Immature natural killer cell (primary cell): ENCODE results near the gene SNAP29. TPM values are rescaled to one million over a fixed set of nuclear protein-coding genes. Genes with fewer than 3 reads are reported as not detected.
"Not testable (repeated sequence)": the region's sequence is repeated elsewhere in the genome, so short reads cannot be mapped to it uniquely, and the experiment has no call there.

ENCODE experiments used
- DNase-seq, 3 donors: peaks; one replicate each; pipeline ENCODE4 v3.0.0; 2022; ENCODE audit warnings: mixed read lengths in 1 of 3
- H3K27ac Mint-ChIP-seq, 6 donors: one replicate each; pipeline ENCODE4 v1.8.0; 2020; ENCODE audit warnings: mixed read lengths in 6 of 6, mild to moderate bottlenecking in 5 of 6, inconsistent platforms in 4 of 6, moderate library complexity in 3 of 6
- H3K27me3 Mint-ChIP-seq, 3 donors: one replicate each; pipeline ENCODE4 v1.8.0; 2020 to 2021; ENCODE audit warnings: low read depth in 3 of 3, mild to moderate bottlenecking in 3 of 3, mixed read lengths in 3 of 3, moderate library complexity in 3 of 3, inconsistent platforms in 1 of 3
- H3K36me3 Mint-ChIP-seq, 3 donors: one replicate each; pipeline ENCODE4 v1.8.0; 2020; ENCODE audit warnings: mixed read lengths in 3 of 3, inconsistent platforms in 2 of 3, mild to moderate bottlenecking in 2 of 3
- H3K4me1 Mint-ChIP-seq, 2 donors: one replicate each; pipeline ENCODE4 v1.8.0; 2020; ENCODE audit warnings: inconsistent platforms in 2 of 2, mild to moderate bottlenecking in 2 of 2, mixed read lengths in 2 of 2, moderate library complexity in 1 of 2
- H3K4me3 Mint-ChIP-seq, 5 donors: one replicate each; pipeline ENCODE4 v1.8.0; 2020; ENCODE audit warnings: mild to moderate bottlenecking in 5 of 5, mixed read lengths in 5 of 5, inconsistent platforms in 3 of 5, moderate library complexity in 3 of 5
- H3K9me3 Mint-ChIP-seq, 6 donors: one replicate each; pipeline ENCODE4 v1.8.0; 2020; ENCODE audit warnings: mild to moderate bottlenecking in 6 of 6, mixed read lengths in 6 of 6, inconsistent platforms in 4 of 6, moderate library complexity in 3 of 6
- polyA plus RNA-seq, 3 donors: library from polyadenylated mRNA; unstranded; fragments of 300-500 nt; fragmentation: Illumina TruSeq; gene quantifications; one replicate each; pipeline ENCODE4 v1.2.3, GENCODE V29; 2021

Gene SNAP29
- polyA plus RNA-seq, 3 donors from 2014 or later: 25.3 to 35.8 (median 35.7) TPM

GRCh38 chr22:20822240-20822639 is 36.6 kb upstream of the SNAP29 start:
- Mint-ChIP-seq H3K27me3 (peaks cover 0 to 4% (median 2%) of the 10 kb centered on the region in 3 donors), H3K4me1 (no peaks in the 10 kb centered on the region), H3K36me3 (peaks cover 0 to 29% (median 22%) of the 10 kb centered on the region in 3 donors), H3K27ac (peak overlapping the region in 1 of 6 donors; percentile 9), H3K9me3 (no peaks in the 10 kb centered on the region), H3K4me3 (no peak overlapping the region)
- no peak for DNase-seq

GRCh38 chr22:20823264-20823663 is 35.5 kb upstream of the SNAP29 start:
- Mint-ChIP-seq H3K9me3 (no peaks in the 10 kb centered on the region), H3K36me3 (peaks cover 0 to 36% (median 22%) of the 10 kb centered on the region in 3 donors), H3K27ac (no peak overlapping the region), H3K4me3 (no peak overlapping the region), H3K4me1 (no peaks in the 10 kb centered on the region), H3K27me3 (peaks cover 0 to 4% (median 2%) of the 10 kb centered on the region in 3 donors)
- DNase-seq: no peak

- not testable (repeated sequence) for DNase-seq, H3K27me3 Mint-ChIP-seq, H3K4me3 Mint-ChIP-seq, H3K4me1 Mint-ChIP-seq, H3K9me3 Mint-ChIP-seq
- peaks cover 9 to 41% (median 21%) of the 10 kb centered on the region in 3 donors for H3K36me3 Mint-ChIP-seq
- H3K27ac Mint-ChIP-seq: peak overlapping the region in 1 of 6 donors; percentile 7
These were observed 33.6 kb upstream of the SNAP29 start for GRCh38 chr22:20825216-20825615.

GRCh38 chr22:20825624-20826023 is 33.2 kb upstream of the SNAP29 start:
- Mint-ChIP-seq H3K9me3 (no peaks in the 10 kb centered on the region), H3K27ac (peak overlapping the region in 1 of 6 donors; percentile 7), H3K36me3 (peaks cover 12 to 44% (median 23%) of the 10 kb centered on the region in 3 donors), H3K4me3 (no peak overlapping the region), H3K27me3 (peaks cover 0 to 2% (median 2%) of the 10 kb centered on the region in 3 donors), H3K4me1 (no peaks in the 10 kb centered on the region)
- no peak for DNase-seq

- DNase-seq, H3K4me1 Mint-ChIP-seq, H3K27me3 Mint-ChIP-seq, H3K9me3 Mint-ChIP-seq, H3K4me3 Mint-ChIP-seq, H3K27ac Mint-ChIP-seq: not testable (repeated sequence)
- H3K36me3 Mint-ChIP-seq: peaks cover 14 to 46% (median 20%) of the 10 kb centered on the region in 3 donors
These were observed 32.2 kb upstream of the SNAP29 start for GRCh38 chr22:20826373-20827152.

- peaks cover 0 to 1% of the 10 kb centered on the region in 2 donors for H3K4me1 Mint-ChIP-seq
- DNase-seq: no peak
- peaks cover 20 to 51% (median 26%) of the 10 kb centered on the region in 3 donors for H3K36me3 Mint-ChIP-seq
- no peaks in the 10 kb centered on the region for H3K9me3 Mint-ChIP-seq
- no peak overlapping the region for H3K4me3 Mint-ChIP-seq
- H3K27me3 Mint-ChIP-seq: peaks cover 2% of the 10 kb centered on the region in 3 donors
- peak overlapping the region in 3 of 6 donors; percentile 19 to 29 (median 23) for H3K27ac Mint-ChIP-seq
These were observed 29.2 kb upstream of the SNAP29 start for GRCh38 chr22:20829491-20830134.

- DNase-seq: no peak
- Mint-ChIP-seq H3K4me3 (no peak overlapping the region), H3K27ac (peak overlapping the region in 2 of 6 donors; percentile 27 to 46), H3K27me3 (peaks cover 0 to 2% (median 2%) of the 10 kb centered on the region in 3 donors), H3K4me1 (peaks cover 15 to 21% of the 10 kb centered on the region in 2 donors), H3K9me3 (no peaks in the 10 kb centered on the region), H3K36me3 (peaks cover 18 to 36% (median 20%) of the 10 kb centered on the region in 3 donors)
These were observed 25.6 kb upstream of the SNAP29 start for GRCh38 chr22:20833225-20833665.

- Mint-ChIP-seq H3K27ac (no peak overlapping the region), H3K36me3 (peaks cover 18 to 31% (median 20%) of the 10 kb centered on the region in 3 donors), H3K4me3 (no peak overlapping the region), H3K27me3 (peaks cover 0 to 2% (median 2%) of the 10 kb centered on the region in 3 donors), H3K9me3 (no peaks in the 10 kb centered on the region), H3K4me1 (peaks cover 22 to 28% of the 10 kb centered on the region in 2 donors)
- no peak for DNase-seq
These were observed 24.6 kb upstream of the SNAP29 start for GRCh38 chr22:20834206-20834605.

- H3K27ac Mint-ChIP-seq: no peak overlapping the region
- H3K27me3 Mint-ChIP-seq: peaks cover 0 to 2% (median 2%) of the 10 kb centered on the region in 3 donors
- H3K4me3 Mint-ChIP-seq: no peak overlapping the region
- no peaks in the 10 kb centered on the region for H3K9me3 Mint-ChIP-seq
- peaks cover 16 to 26% (median 17%) of the 10 kb centered on the region in 3 donors for H3K36me3 Mint-ChIP-seq
- no peak for DNase-seq
- H3K4me1 Mint-ChIP-seq: peaks cover 27 to 33% of the 10 kb centered on the region in 2 donors
These were observed 24.1 kb upstream of the SNAP29 start for GRCh38 chr22:20834725-20835124.

- DNase-seq: no peak
- Mint-ChIP-seq H3K4me3 (no peak overlapping the region), H3K27me3 (no peaks in the 10 kb centered on the region), H3K27ac (no peak overlapping the region), H3K4me1 (peaks cover 48 to 58% of the 10 kb centered on the region in 2 donors), H3K36me3 (peaks cover 4 to 13% (median 9%) of the 10 kb centered on the region in 3 donors), H3K9me3 (no peaks in the 10 kb centered on the region)
These were observed 21.6 kb upstream of the SNAP29 start for GRCh38 chr22:20836987-20837823.

- not testable (repeated sequence) for H3K4me3 Mint-ChIP-seq, H3K27me3 Mint-ChIP-seq, DNase-seq, H3K36me3 Mint-ChIP-seq, H3K9me3 Mint-ChIP-seq
- peaks cover 55 to 71% of the 10 kb centered on the region in 2 donors for H3K4me1 Mint-ChIP-seq
- peak overlapping the region in 1 of 6 donors; percentile 51 for H3K27ac Mint-ChIP-seq
These were observed 19.5 kb upstream of the SNAP29 start for GRCh38 chr22:20839354-20839753.

GRCh38 chr22:20839837-20840645 is 18.8 kb upstream of the SNAP29 start:
- Mint-ChIP-seq H3K4me1 (peaks cover 59 to 78% of the 10 kb centered on the region in 2 donors), H3K9me3 (no peaks in the 10 kb centered on the region), H3K36me3 (no peaks in the 10 kb centered on the region), H3K4me3 (no peak overlapping the region), H3K27ac (peak overlapping the region; percentile 42 to 72 (median 68)), H3K27me3 (no peaks in the 10 kb centered on the region)
- no peak for DNase-seq
